Measurements from ENCODE around the gene TCEAL9.

TCEAL9 gene

DNA sequence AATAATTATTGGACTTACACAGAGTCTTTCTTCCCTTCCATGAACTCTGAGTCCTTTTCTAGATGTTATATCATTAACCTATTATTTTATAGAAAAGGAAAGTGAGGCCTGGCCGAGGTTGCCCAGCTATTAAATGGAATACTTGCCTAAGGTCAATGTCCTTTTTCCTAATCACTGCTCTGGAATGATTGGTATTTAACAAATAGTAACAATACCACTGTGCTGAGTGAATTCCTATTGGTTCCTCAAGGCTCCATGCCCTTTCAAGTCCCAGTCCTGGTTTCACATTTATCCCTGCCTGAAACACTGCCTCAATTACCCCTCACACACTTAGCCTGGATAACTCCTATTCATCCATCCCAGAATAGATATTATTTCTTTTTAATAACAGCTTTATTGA lies 6.2 kb downstream of the TCEAL9 start:
- TF ChIP-seq CTCF (IDR thresholded peaks at IDR 0.05) = no peak

- TF ChIP-seq CTCF (IDR thresholded peaks at IDR 0.05) = no peak
Observed at GRCh38 chrX:103363046-103363445, 6.7 kb downstream of the TCEAL9 start.

DNA sequence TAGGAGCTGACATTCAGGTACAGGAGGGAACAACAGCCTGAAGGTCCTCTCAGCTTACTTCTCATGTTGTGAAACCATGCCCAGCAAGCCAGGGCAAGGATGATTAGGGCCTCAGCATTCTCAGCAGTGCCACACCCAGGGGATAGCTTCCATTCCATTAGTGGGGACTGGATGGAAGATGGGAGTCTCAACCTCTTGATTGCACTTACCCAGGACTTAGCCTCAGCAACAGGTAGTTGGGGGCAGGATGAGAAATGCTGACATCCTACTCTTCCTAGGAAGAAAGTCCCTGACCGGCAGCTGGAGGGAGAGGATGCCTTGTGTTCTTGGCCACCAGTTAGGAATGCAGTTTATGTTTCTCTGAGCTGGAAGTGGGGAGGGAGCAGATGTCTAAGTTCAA lies 11.2 kb downstream of the TCEAL9 start:
- no peak for TF ChIP-seq CTCF (IDR thresholded peaks at IDR 0.05)

GRCh38 chrX:103369479-103369878 lies 13.2 kb downstream of the TCEAL9 start:
- no peak for TF ChIP-seq CTCF (IDR thresholded peaks at IDR 0.05)

- TF ChIP-seq CTCF (IDR thresholded peaks at IDR 0.05) = no peak
Observed at GRCh38 chrX:103372886-103373285, 16.6 kb downstream of the TCEAL9 start.

- no peak for TF ChIP-seq CTCF (IDR thresholded peaks at IDR 0.05)
Observed at GRCh38 chrX:103373581-103373980, 17.3 kb downstream of the TCEAL9 start.

- no peak for TF ChIP-seq CTCF (IDR thresholded peaks at IDR 0.05)
Observed at GRCh38 chrX:103376118-103376978, 20.0 kb downstream of the TCEAL9 start, which contains the start of gene BEX3. Gene BEX3, plus strand, starts transcription at chrX:103376538. Its CDS starts 984 bp downstream, at chrX:103377522.

Measured in LNCAP (cell line).